ENCODE data around the gene PRXL2A. TPM values are rescaled to one million over a fixed set of nuclear protein-coding genes. Genes with fewer than 3 reads are reported as not detected.

Gene PRXL2A
- polyA plus RNA-seq, 3 donors: 0.61 to 4.1 (median 3.4) TPM

GRCh38 chr10:80459047-80459865, 50.9 kb downstream of the PRXL2A start:
- WGBS (ENCODE audit: insufficient coverage): 17% methylated on average over 7 of the region's 9 CpGs
- H3K36me3 ChIP-seq (replicated peaks in 1 of 2; ENCODE audit: control insufficient read depth in 1 of 2, insufficient read depth in 2 of 2, low read length in 2 of 2): peaks cover 0 to 16% of the 10 kb centered on the region in 2 donors
- H3K27me3 Mint-ChIP-seq (ENCODE audit: low read depth in 3 of 3): peaks cover 0 to 3% (median 2%) of the 10 kb centered on the region in 3 donors
- DNase-seq: peak; percentile 66 to 69 (median 68)
- H3K4me1 ChIP-seq (ENCODE audit: control insufficient read depth in 1 of 2, insufficient read depth in 2 of 2, low read length in 2 of 2): peaks cover 90 to 91% of the 10 kb centered on the region in 2 donors
- H3K4me1 Mint-ChIP-seq: peaks cover 87% of the 10 kb centered on the region
- peaks cover 100% of the 10 kb centered on the region for H3K79me2 ChIP-seq (ENCODE audit: insufficient read depth, low read length)
- no peak for TF ChIP-seq CTCF (IDR thresholded peaks at IDR 0.05)
- peak overlapping the region; percentile 93 for H3K4me2 ChIP-seq (replicated peaks; ENCODE audit: extremely low read depth, low read length, poor library complexity, severe bottlenecking)
- H3K9me3 Mint-ChIP-seq: peaks cover 0 to 3% (median 0%) of the 10 kb centered on the region in 7 donors
- peak overlapping the region; percentile 86 to 97 (median 95) for H3K27ac Mint-ChIP-seq
- H3K27ac ChIP-seq (ENCODE audit: low read depth in 1 of 2, low read length in 2 of 2): peak overlapping the region; percentile 80 to 92
- no peaks in the 10 kb centered on the region for H3K27me3 ChIP-seq (ENCODE audit: control insufficient read depth in 2 of 2, insufficient read depth in 2 of 2, low read length in 2 of 2)
- H3K4me3 ChIP-seq (replicated peaks in 1 of 3; ENCODE audit: low read depth in 2 of 3, low read length in 3 of 3): peak overlapping the region in 2 of 3 experiments; percentile 3 to 96
- no peak overlapping the region for H2AFZ ChIP-seq (ENCODE audit: insufficient read depth, low read depth, low read length, poor library complexity, severe bottlenecking)
- peak overlapping the region; percentile 55 for H3K9ac ChIP-seq (ENCODE audit: insufficient read depth, low read length, poor library complexity, severe bottlenecking)
- peak overlapping the region; percentile 71 to 86 for H3K4me3 Mint-ChIP-seq
- intact Hi-C loops (cut with micrococcal nuclease): loop anchor here in 1 of 2 donors (5.0 kb wide), 1 partner anchor 43 kb away; no protein-coding TSS in a partner anchor
- peaks cover 21 to 46% of the 10 kb centered on the region in 2 donors for H3K36me3 Mint-ChIP-seq
- H3K9me3 ChIP-seq (replicated peaks in 1 of 2; ENCODE audit: control insufficient read depth in 1 of 2, insufficient read depth in 1 of 2, low read length in 2 of 2): no peaks in the 10 kb centered on the region
- H4K20me1 ChIP-seq (ENCODE audit: insufficient read depth, low read length): peaks cover 97% of the 10 kb centered on the region

- intact Hi-C loops (cut with micrococcal nuclease): no loop called here
- Mint-ChIP-seq H3K27ac (peak overlapping the region; percentile 86 to 97 (median 95)), H3K27me3 (ENCODE audit: low read depth in 3 of 3) (peaks cover 0 to 3% (median 2%) of the 10 kb centered on the region in 3 donors), H3K4me1 (peaks cover 99% of the 10 kb centered on the region), H3K9me3 (peaks cover 0 to 3% (median 0%) of the 10 kb centered on the region in 7 donors), H3K36me3 (peaks cover 22 to 48% of the 10 kb centered on the region in 2 donors), H3K4me3 (peak overlapping the region; percentile 72 to 86)
- DNase-seq: no peak
- 42% methylated on average over 4 of the region's 6 CpGs for whole genome bisulfite sequencing (ENCODE audit: insufficient coverage)
- Histone ChIP-seq H4K20me1 (ENCODE audit: insufficient read depth, low read length) (peaks cover 100% of the 10 kb centered on the region), H3K4me2 (replicated peaks; ENCODE audit: extremely low read depth, low read length, poor library complexity, severe bottlenecking) (peak overlapping the region; percentile 93), H3K27me3 (ENCODE audit: control insufficient read depth in 2 of 2, insufficient read depth in 2 of 2, low read length in 2 of 2) (no peaks in the 10 kb centered on the region), H3K27ac (ENCODE audit: low read depth in 1 of 2, low read length in 2 of 2) (peak overlapping the region; percentile 80 to 92), H3K4me3 (replicated peaks in 1 of 3; ENCODE audit: low read depth in 2 of 3, low read length in 3 of 3) (peak overlapping the region in 1 of 3 experiments; percentile 96), H2AFZ (ENCODE audit: insufficient read depth, low read depth, low read length, poor library complexity, severe bottlenecking) (no peak overlapping the region), H3K79me2 (ENCODE audit: insufficient read depth, low read length) (peaks cover 100% of the 10 kb centered on the region), H3K9ac (ENCODE audit: insufficient read depth, low read length, poor library complexity, severe bottlenecking) (peak overlapping the region; percentile 52), H3K36me3 (replicated peaks in 1 of 2; ENCODE audit: control insufficient read depth in 1 of 2, insufficient read depth in 2 of 2, low read length in 2 of 2) (peaks cover 0 to 16% of the 10 kb centered on the region in 2 donors), H3K4me1 (ENCODE audit: control insufficient read depth in 1 of 2, insufficient read depth in 2 of 2, low read length in 2 of 2) (peaks cover 100% of the 10 kb centered on the region in 2 donors), H3K9me3 (replicated peaks in 1 of 2; ENCODE audit: control insufficient read depth in 1 of 2, insufficient read depth in 1 of 2, low read length in 2 of 2) (no peaks in the 10 kb centered on the region)
- TF ChIP-seq CTCF (IDR thresholded peaks at IDR 0.05): no peak
Observed at GRCh38 chr10:80460399-80461207, 52.3 kb downstream of the PRXL2A start.
